HepG2 (cell line): ENCODE data around the gene CD151. TPM values are rescaled to one million over a fixed set of nuclear protein-coding genes. Genes with fewer than 3 reads are reported as not detected.

ENCODE experiments used
- AGO2 ChIP-seq: fragments of 200-400 bp; formaldehyde crosslinking; optimal IDR thresholded peaks from 2 replicates; pipeline ENCODE3; 2017; ENCODE audit warnings: mild to moderate bottlenecking, low read depth, low read length, moderate library complexity
- CEBPG ChIP-seq: IDR thresholded peaks from 2 replicates; pipeline ENCODE4 v1.6.1; 2016
- DR1 ChIP-seq: sonication (generic); formaldehyde crosslinking; IDR thresholded peaks from 2 replicates; pipeline ENCODE4 v1.8.0; 2021; ENCODE audit warnings: mild to moderate bottlenecking, missing genetic modification reagents, inconsistent platforms
- FOSL2 ChIP-seq: sonication (generic); formaldehyde crosslinking; IDR thresholded peaks from 2 replicates; pipeline ENCODE4 v1.4.0; 2020; ENCODE audit warnings: missing genetic modification reagents
- JARID2 ChIP-seq: sonication (generic); formaldehyde crosslinking; IDR thresholded peaks from 2 replicates; pipeline ENCODE4 v1.8.1; 2023; ENCODE audit warnings: missing genetic modification reagents, inconsistent platforms; ENCODE audit not compliant: insufficient replicate concordance
- KLF6 ChIP-seq: IDR thresholded peaks from 2 replicates; pipeline ENCODE4 v1.8.0; 2016; ENCODE audit warnings: missing biosample characterization, missing genetic modification reagents
- MEIS2 ChIP-seq: sonication (generic); formaldehyde crosslinking; IDR thresholded peaks from 2 replicates; pipeline ENCODE4 v1.9.0; 2021; ENCODE audit warnings: mild to moderate bottlenecking, missing genetic modification reagents
- SIN3A ChIP-seq: IDR thresholded peaks from 2 replicates; pipeline ENCODE4 v1.6.1; 2011; ENCODE audit warnings: low read depth, mild to moderate bottlenecking, control low read depth, low read length, borderline replicate concordance
- TAF1 ChIP-seq: sonication (generic); formaldehyde crosslinking; IDR thresholded peaks from 2 replicates; pipeline ENCODE4 v1.4.0; 2020; ENCODE audit warnings: missing genetic modification reagents
- ZFX ChIP-seq: sonication (generic); formaldehyde crosslinking; IDR thresholded peaks from 2 replicates; pipeline ENCODE4 v1.4.0; 2020; ENCODE audit warnings: mild to moderate bottlenecking, low read depth, missing genetic modification reagents, moderate library complexity
- ZNF343 ChIP-seq: sonication (generic); formaldehyde crosslinking; IDR thresholded peaks from 2 replicates; pipeline ENCODE4 v1.4.0; 2020; ENCODE audit warnings: mild to moderate bottlenecking, missing genetic modification reagents
- ZNF432 ChIP-seq: sonication (generic); formaldehyde crosslinking; IDR thresholded peaks from 2 replicates; pipeline ENCODE4 v1.5.0; 2020; ENCODE audit warnings: missing genetic modification reagents, mild to moderate bottlenecking, borderline replicate concordance
- ZNF562 ChIP-seq: sonication (generic); formaldehyde crosslinking; IDR thresholded peaks from 2 replicates; pipeline ENCODE4 v1.8.0; 2022; ENCODE audit warnings: missing genetic modification reagents, borderline replicate concordance
- ZNF747 ChIP-seq: sonication (generic); formaldehyde crosslinking; IDR thresholded peaks from 2 replicates; pipeline ENCODE4 v1.8.1; 2023; ENCODE audit warnings: missing genetic modification reagents, mild to moderate bottlenecking, borderline replicate concordance
- ZNF883 ChIP-seq: sonication (generic); formaldehyde crosslinking; IDR thresholded peaks from 2 replicates; pipeline ENCODE4 v1.5.1; 2020; ENCODE audit warnings: mild to moderate bottlenecking, missing genetic modification reagents; ENCODE audit errors: not compliant biosample characterization
- polyA plus RNA-seq, 8 experiments: library from polyadenylated mRNA; depleted of rRNA in 3 of 8; stranded (reverse) in 7 of 8; unstranded in 1 of 8; fragments of >200 nt; fragmentation: Illumina TruSeq in 4 of 8; extraction: Trizol in 4 of 8; gene quantifications; 2 replicates each; pipeline versions ENCODE4 v1.2.1 to v1.2.3, GENCODE V29; 2011 to 2016; ENCODE audit warnings: low read depth in 4 of 8, missing spikeins in 1 of 8, mixed read lengths in 1 of 8; ENCODE audit not compliant: insufficient read depth in 1 of 8
- total RNA-seq, 5 experiments: library from RNA; depleted of rRNA; stranded (reverse); fragments of >200 nt; fragmentation: Illumina TruSeq; extraction: Trizol; gene quantifications; 2 replicates each; pipeline ENCODE4 v1.2.3, GENCODE V29; 2016; ENCODE audit warnings: low read depth in 1 of 5
- TF ChIP-seq, protein P1 (sequence below): sonication (generic); formaldehyde crosslinking; IDR thresholded peaks from 2 replicates; pipeline ENCODE4 v1.4.0; 2020; ENCODE audit warnings: missing genetic modification reagents, low read depth, mild to moderate bottlenecking, borderline replicate concordance
- TF ChIP-seq, protein P2 (sequence below): sonication (generic); formaldehyde crosslinking; IDR thresholded peaks from 2 replicates; pipeline ENCODE4 v1.4.0; 2020; ENCODE audit warnings: missing genetic modification reagents
- TF ChIP-seq, protein P3 (sequence below): sonication (generic); formaldehyde crosslinking; conservative IDR thresholded peaks from 2 replicates; pipeline ENCODE4 v1.4.0; 2020; ENCODE audit warnings: missing genetic modification reagents
- TF ChIP-seq, protein P4 (sequence below): sonication (generic); formaldehyde crosslinking; IDR thresholded peaks from 2 replicates; pipeline ENCODE4 v1.5.1; 2020; ENCODE audit warnings: mild to moderate bottlenecking, missing genetic modification reagents, moderate library complexity

CD151 gene
- total and polyA plus RNA-seq, 2 of the 13 experiments (the other 11 are each of a cell fraction or from before 2014, with no cell fraction given) = 125 to 197 TPM

DNA sequence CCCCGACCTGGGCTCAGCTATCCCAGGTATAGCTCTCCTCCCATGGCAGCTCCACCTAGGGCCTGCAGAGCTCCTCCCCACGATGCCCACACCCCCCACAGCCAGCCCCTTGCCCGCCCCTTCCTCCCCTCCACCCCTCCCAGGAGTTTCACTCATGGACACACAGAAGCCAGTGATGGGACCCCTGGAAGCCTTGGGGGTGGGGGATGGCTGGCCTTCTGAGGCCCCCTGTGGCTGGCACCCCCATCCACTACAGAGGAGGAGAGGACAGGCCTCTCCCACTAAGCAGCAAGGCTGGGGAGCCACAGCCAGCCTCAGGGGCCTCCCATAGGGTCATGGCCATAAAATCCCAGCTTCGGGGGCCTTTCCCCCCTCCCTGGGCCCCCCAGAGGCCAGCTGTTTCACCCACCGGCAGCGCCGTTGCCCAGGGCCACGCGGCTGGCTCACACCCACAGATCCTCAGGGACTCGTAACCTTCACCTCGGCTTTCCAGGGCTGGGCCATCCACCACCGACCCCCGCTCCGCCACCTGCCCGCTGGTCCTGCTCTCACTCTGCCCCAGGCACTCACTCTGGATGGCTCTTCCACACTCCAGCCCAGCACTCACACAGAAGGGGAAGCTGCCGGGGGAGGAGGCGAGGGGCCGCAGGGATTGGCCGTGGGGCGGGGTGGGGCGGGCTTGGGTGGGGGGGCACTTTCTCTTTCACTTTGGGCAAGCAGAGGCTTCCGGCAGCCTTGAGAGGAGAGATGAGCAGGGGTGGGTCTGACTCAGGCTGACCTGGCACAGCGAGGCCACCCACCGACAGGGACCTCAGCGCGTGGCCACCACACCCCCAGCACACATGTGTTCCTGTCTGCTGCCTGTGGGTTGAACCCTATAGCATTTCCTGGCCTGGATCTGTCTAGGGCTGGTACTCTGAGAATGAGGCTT, 36.9 kb upstream of the CD151 start (continued):
- TF ChIP-seq ZNF343 (CRISPR knock-in tag) (no peak), TAF1 (CRISPR knock-in tag) (peak; percentile 58; the same call in 1 of the 2 replicates), CEBPG (CRISPR knock-in tag) (no peak), KLF6 (CRISPR knock-in tag) (no peak), SIN3A (peak; percentile 43; the same call in 1 of the 2 replicates), DR1 (CRISPR knock-in tag) (no peak), AGO2 (peak; percentile 43), ZNF432 (CRISPR knock-in tag) (no peak), MEIS2 (CRISPR knock-in tag) (0 out of 2 replicates have a peak, but pooled peaks have one; percentile 12), ZNF747 (CRISPR knock-in tag) (0 out of 2 replicates have a peak, but pooled peaks have one; percentile 22), FOSL2 (peak; percentile 40), ZNF562 (no peak), JARID2 (CRISPR knock-in tag) (no peak), ZFX (peak; percentile 53; the same call in 1 of the 2 replicates), ZNF883 (no peak)
- TF ChIP-seq, protein P1, sequence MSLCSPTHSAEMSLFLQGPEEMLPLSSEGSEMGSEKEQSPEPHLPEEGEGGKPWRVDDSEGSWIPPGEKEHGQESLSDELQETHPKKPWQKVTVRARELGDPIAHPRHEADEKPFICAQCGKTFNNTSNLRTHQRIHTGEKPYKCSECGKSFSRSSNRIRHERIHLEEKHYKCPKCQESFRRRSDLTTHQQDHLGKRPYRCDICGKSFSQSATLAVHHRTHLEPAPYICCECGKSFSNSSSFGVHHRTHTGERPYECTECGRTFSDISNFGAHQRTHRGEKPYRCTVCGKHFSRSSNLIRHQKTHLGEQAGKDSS = 0 out of 2 replicates have a peak, but pooled peaks have one; percentile 16
- TF ChIP-seq, protein P2, sequence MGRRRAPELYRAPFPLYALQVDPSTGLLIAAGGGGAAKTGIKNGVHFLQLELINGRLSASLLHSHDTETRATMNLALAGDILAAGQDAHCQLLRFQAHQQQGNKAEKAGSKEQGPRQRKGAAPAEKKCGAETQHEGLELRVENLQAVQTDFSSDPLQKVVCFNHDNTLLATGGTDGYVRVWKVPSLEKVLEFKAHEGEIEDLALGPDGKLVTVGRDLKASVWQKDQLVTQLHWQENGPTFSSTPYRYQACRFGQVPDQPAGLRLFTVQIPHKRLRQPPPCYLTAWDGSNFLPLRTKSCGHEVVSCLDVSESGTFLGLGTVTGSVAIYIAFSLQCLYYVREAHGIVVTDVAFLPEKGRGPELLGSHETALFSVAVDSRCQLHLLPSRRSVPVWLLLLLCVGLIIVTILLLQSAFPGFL (CRISPR knock-in tag) = no peak
- TF ChIP-seq, protein P3, sequence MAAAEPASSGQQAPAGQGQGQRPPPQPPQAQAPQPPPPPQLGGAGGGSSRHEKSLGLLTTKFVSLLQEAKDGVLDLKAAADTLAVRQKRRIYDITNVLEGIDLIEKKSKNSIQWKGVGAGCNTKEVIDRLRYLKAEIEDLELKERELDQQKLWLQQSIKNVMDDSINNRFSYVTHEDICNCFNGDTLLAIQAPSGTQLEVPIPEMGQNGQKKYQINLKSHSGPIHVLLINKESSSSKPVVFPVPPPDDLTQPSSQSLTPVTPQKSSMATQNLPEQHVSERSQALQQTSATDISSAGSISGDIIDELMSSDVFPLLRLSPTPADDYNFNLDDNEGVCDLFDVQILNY (CRISPR knock-in tag) = no peak
- TF ChIP-seq, protein P4, sequence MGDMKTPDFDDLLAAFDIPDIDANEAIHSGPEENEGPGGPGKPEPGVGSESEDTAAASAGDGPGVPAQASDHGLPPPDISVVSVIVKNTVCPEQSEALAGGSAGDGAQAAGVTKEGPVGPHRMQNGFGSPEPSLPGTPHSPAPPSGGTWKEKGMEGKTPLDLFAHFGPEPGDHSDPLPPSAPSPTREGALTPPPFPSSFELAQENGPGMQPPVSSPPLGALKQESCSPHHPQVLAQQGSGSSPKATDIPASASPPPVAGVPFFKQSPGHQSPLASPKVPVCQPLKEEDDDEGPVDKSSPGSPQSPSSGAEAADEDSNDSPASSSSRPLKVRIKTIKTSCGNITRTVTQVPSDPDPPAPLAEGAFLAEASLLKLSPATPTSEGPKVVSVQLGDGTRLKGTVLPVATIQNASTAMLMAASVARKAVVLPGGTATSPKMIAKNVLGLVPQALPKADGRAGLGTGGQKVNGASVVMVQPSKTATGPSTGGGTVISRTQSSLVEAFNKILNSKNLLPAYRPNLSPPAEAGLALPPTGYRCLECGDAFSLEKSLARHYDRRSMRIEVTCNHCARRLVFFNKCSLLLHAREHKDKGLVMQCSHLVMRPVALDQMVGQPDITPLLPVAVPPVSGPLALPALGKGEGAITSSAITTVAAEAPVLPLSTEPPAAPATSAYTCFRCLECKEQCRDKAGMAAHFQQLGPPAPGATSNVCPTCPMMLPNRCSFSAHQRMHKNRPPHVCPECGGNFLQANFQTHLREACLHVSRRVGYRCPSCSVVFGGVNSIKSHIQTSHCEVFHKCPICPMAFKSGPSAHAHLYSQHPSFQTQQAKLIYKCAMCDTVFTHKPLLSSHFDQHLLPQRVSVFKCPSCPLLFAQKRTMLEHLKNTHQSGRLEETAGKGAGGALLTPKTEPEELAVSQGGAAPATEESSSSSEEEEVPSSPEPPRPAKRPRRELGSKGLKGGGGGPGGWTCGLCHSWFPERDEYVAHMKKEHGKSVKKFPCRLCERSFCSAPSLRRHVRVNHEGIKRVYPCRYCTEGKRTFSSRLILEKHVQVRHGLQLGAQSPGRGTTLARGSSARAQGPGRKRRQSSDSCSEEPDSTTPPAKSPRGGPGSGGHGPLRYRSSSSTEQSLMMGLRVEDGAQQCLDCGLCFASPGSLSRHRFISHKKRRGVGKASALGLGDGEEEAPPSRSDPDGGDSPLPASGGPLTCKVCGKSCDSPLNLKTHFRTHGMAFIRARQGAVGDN = peak; percentile 54; the same call in 1 of the 2 replicates
